ENCODE data around the gene ZNF766. TPM values are rescaled to one million over a fixed set of nuclear protein-coding genes. Genes with fewer than 3 reads are reported as not detected.

The ZNF766 gene
- total and polyA plus RNA-seq, 9 of the 15 experiments (the other 6 are each of a cell fraction or from before 2014, with no cell fraction given), result 6.7 to 23.0 (median 11.2) TPM

GRCh38 chr19:52275988-52276387 lies 6.6 kb downstream of the ZNF766 start (continued):
- no peak for TF ChIP-seq BRF2 (IDR thresholded peaks at IDR 0.05; ENCODE audit: borderline replicate concordance, insufficient read depth, insufficient read length)
- TF ChIP-seq NCOA2 (IDR thresholded peaks at IDR 0.05; ENCODE audit: partially characterized antibody in 2 of 2), result no peak
- no peak for TF ChIP-seq MTF1 (CRISPR knock-in tag; IDR thresholded peaks at IDR 0.05; ENCODE audit: borderline replicate concordance)
- TF ChIP-seq, protein P1, sequence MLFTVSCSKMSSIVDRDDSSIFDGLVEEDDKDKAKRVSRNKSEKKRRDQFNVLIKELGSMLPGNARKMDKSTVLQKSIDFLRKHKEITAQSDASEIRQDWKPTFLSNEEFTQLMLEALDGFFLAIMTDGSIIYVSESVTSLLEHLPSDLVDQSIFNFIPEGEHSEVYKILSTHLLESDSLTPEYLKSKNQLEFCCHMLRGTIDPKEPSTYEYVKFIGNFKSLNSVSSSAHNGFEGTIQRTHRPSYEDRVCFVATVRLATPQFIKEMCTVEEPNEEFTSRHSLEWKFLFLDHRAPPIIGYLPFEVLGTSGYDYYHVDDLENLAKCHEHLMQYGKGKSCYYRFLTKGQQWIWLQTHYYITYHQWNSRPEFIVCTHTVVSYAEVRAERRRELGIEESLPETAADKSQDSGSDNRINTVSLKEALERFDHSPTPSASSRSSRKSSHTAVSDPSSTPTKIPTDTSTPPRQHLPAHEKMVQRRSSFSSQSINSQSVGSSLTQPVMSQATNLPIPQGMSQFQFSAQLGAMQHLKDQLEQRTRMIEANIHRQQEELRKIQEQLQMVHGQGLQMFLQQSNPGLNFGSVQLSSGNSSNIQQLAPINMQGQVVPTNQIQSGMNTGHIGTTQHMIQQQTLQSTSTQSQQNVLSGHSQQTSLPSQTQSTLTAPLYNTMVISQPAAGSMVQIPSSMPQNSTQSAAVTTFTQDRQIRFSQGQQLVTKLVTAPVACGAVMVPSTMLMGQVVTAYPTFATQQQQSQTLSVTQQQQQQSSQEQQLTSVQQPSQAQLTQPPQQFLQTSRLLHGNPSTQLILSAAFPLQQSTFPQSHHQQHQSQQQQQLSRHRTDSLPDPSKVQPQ (CRISPR knock-in tag; IDR thresholded peaks at IDR 0.05; ENCODE audit: borderline replicate concordance), result no peak
- TF ChIP-seq TCF7 (IDR thresholded peaks at IDR 0.05; ENCODE audit: borderline replicate concordance), result no peak

DNA sequence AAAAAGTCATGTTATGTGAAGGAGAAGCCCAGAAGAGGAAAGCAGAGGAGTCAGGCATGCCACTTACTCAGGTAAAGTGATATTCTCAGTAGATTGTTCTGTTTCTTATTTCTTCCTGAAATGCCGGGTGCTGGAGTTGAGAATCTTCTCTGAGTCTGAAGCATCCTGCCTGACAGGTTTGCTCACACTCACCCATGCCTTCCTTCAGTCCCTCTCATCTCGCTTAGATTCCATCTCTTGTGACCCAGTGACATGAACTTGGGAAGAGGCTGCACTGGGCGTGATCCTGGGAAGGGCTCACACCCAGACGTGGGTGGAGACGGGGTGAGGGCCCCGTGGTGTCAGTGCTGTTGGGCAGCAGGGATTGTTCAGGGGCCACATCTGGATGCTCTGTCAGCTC lies 8.1 kb downstream of the ZNF766 start:
- H3K9me1 ChIP-seq (ENCODE audit: control insufficient read depth, insufficient read depth, low read length), result no peaks in the 10 kb centered on the region
- 72% methylated on average over 5 of the region's 6 CpGs for WGBS (ENCODE audit: insufficient coverage, low coverage, missing lambda C conversion rate)
- in situ Hi-C loops (cut with MboI), result no loop called here
- no peak overlapping the region for H3K27ac ChIP-seq (ENCODE audit: extremely low read depth, low read depth, low read length)
- no peak overlapping the region for H3K9ac ChIP-seq (ENCODE audit: insufficient read depth in 1 of 2, low read depth in 2 of 2, low read length in 2 of 2)
- H3K36me3 ChIP-seq (ENCODE audit: control insufficient read depth, insufficient read depth, low read length), result peaks cover 24% of the 10 kb centered on the region; the same call in 2 of the 3 replicates
- CTCF ChIA-PET (ENCODE audit: low intra/inter-chr PET ratio), result no interaction called here
- H3K4me2 ChIP-seq (ENCODE audit: insufficient read depth, low read length), result no peak overlapping the region
- FAIRE-seq, result no peak
- peaks cover 20% of the 10 kb centered on the region for H3K9me3 ChIP-seq (replicated peaks; ENCODE audit: control insufficient read depth, insufficient read depth, low read depth, low read length)
- no peaks in the 10 kb centered on the region; a peak in 1 of 5 replicates for H3K4me1 ChIP-seq (replicated peaks in 1 of 2; ENCODE audit: control insufficient read depth in 2 of 2, insufficient read depth in 2 of 2, low read length in 2 of 2)
- no peak overlapping the region for H3K4me3 ChIP-seq
- intact Hi-C loops (cut with micrococcal nuclease), result no loop called here
- ATAC-seq, result no peak
- peaks cover 82% of the 10 kb centered on the region for H3K79me2 ChIP-seq (ENCODE audit: control insufficient read depth, insufficient read depth, low read length)
- no peaks in the 10 kb centered on the region for H4K20me1 ChIP-seq (replicated peaks; ENCODE audit: control insufficient read depth, insufficient read depth, low read length)
- DNase-seq (ENCODE audit: extremely low read depth in 1 of 4, low spot score in 3 of 4), result no peak
- POLR2A ChIA-PET, result no interaction called here
- BruUV-seq (replicated peaks), result no TSS peak
- H3K27me3 ChIP-seq (ENCODE audit: control insufficient read depth in 2 of 2, insufficient read depth in 2 of 2, low read length in 2 of 2), result no peaks in the 10 kb centered on the region
- no peak overlapping the region for H2AFZ ChIP-seq (ENCODE audit: low read depth, low read length)
- TF ChIP-seq SRSF3 (IDR thresholded peaks at IDR 0.05; ENCODE audit: insufficient read depth, low read length), result no peak
- no peak for TF ChIP-seq MYNN (IDR thresholded peaks at IDR 0.05)
- TF ChIP-seq MYNN (CRISPR knock-in tag; IDR thresholded peaks at IDR 0.05), result no peak
- TF ChIP-seq CTCFL (IDR thresholded peaks at IDR 0.05; ENCODE audit: borderline replicate concordance, insufficient read depth, low read depth, low read length, poor library complexity, severe bottlenecking), result no peak
- no peak for TF ChIP-seq RBM22 (IDR thresholded peaks at IDR 0.05; ENCODE audit: low read depth, low read length, poor library complexity, severe bottlenecking)
- TF ChIP-seq ZMIZ1 (IDR thresholded peaks at IDR 0.05; ENCODE audit: low read depth in 2 of 2, low read length in 2 of 2), result no peak
